ENCODE data around the gene CRIP3. TPM values are rescaled to one million over a fixed set of nuclear protein-coding genes. Genes with fewer than 3 reads are reported as not detected.

The CRIP3 gene
- total and polyA plus RNA-seq, 2 of the 13 experiments (the other 11 are each of a cell fraction or from before 2014, with no cell fraction given), result 6.3 to 9.3 TPM

DNA sequence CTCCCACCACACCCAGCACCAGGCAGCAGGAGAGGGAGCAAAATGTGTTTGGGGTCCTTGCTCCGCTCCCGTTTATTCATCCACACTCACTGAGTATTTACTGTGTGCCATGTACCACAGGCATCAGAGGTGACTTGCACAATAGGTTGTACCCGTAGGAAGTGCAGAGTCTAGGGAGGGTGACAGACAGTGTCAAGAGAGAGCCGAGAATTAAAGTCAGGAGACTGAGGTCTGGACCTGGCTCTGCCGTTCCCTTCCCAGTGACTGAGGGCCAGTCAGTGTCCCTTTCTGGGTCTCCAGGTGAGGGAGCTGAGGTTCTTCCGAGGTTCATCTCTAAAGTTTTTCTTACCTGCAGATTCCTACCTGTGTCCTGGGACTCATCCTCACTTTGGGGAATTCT is 43.1 kb downstream of the CRIP3 start (continued):
- TF ChIP-seq FOSL2 (CRISPR knock-in tag; IDR thresholded peaks at IDR 0.05), result peak; percentile 63
- TF ChIP-seq, protein P1, sequence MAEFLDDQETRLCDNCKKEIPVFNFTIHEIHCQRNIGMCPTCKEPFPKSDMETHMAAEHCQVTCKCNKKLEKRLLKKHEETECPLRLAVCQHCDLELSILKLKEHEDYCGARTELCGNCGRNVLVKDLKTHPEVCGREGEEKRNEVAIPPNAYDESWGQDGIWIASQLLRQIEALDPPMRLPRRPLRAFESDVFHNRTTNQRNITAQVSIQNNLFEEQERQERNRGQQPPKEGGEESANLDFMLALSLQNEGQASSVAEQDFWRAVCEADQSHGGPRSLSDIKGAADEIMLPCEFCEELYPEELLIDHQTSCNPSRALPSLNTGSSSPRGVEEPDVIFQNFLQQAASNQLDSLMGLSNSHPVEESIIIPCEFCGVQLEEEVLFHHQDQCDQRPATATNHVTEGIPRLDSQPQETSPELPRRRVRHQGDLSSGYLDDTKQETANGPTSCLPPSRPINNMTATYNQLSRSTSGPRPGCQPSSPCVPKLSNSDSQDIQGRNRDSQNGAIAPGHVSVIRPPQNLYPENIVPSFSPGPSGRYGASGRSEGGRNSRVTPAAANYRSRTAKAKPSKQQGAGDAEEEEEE (CRISPR knock-in tag; IDR thresholded peaks at IDR 0.05; ENCODE audit: borderline replicate concordance), result no peak
- peak; percentile 64; the same call in 1 of the 2 replicates for TF ChIP-seq SMAD3 (CRISPR knock-in tag; IDR thresholded peaks at IDR 0.05)
- TF ChIP-seq, protein P2, sequence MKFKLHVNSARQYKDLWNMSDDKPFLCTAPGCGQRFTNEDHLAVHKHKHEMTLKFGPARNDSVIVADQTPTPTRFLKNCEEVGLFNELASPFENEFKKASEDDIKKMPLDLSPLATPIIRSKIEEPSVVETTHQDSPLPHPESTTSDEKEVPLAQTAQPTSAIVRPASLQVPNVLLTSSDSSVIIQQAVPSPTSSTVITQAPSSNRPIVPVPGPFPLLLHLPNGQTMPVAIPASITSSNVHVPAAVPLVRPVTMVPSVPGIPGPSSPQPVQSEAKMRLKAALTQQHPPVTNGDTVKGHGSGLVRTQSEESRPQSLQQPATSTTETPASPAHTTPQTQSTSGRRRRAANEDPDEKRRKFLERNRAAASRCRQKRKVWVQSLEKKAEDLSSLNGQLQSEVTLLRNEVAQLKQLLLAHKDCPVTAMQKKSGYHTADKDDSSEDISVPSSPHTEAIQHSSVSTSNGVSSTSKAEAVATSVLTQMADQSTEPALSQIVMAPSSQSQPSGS (CRISPR knock-in tag; IDR thresholded peaks at IDR 0.05), result no peak
- no peak for TF ChIP-seq ZIK1 (CRISPR knock-in tag; IDR thresholded peaks at IDR 0.05; ENCODE audit: borderline replicate concordance, low read depth)
- peak; percentile 93 for TF ChIP-seq CEBPB (IDR thresholded peaks at IDR 0.05; ENCODE audit: borderline replicate concordance, low read depth, low read length)
- peak; percentile 18; the same call in 1 of the 2 replicates for TF ChIP-seq ZNF598 (CRISPR knock-in tag; IDR thresholded peaks at IDR 0.05; ENCODE audit: borderline replicate concordance)
- TF ChIP-seq CEBPG (CRISPR knock-in tag; IDR thresholded peaks at IDR 0.05), result peak; percentile 90
- TF ChIP-seq DPF2 (CRISPR knock-in tag; IDR thresholded peaks at IDR 0.05; ENCODE audit: borderline replicate concordance, low read depth), result 0 out of 2 replicates have a peak, but pooled peaks have one; percentile 19
- no peak for TF ChIP-seq TCF7L2 (IDR thresholded peaks at IDR 0.05; ENCODE audit: low read depth, low read length)
- TF ChIP-seq NR2C2 (CRISPR knock-in tag; IDR thresholded peaks at IDR 0.05; ENCODE audit: borderline replicate concordance), result 0 out of 2 replicates have a peak, but pooled peaks have one; percentile 7
- no peak for TF ChIP-seq ZNF441 (CRISPR knock-in tag; IDR thresholded peaks at IDR 0.05; ENCODE audit: borderline replicate concordance)
- TF ChIP-seq, protein P3, sequence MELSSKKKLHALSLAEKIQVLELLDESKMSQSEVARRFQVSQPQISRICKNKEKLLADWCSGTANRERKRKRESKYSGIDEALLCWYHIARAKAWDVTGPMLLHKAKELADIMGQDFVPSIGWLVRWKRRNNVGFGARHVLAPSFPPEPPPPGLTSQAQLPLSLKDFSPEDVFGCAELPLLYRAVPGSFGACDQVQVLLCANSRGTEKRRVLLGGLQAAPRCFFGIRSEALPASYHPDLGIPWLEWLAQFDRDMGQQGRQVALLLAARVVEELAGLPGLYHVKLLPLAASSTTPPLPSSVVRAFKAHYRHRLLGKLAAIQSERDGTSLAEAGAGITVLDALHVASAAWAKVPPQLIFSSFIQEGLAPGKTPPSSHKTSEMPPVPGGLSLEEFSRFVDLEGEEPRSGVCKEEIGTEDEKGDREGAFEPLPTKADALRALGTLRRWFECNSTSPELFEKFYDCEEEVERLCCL (CRISPR knock-in tag; IDR thresholded peaks at IDR 0.05; ENCODE audit: borderline replicate concordance), result no peak
- TF ChIP-seq ZNF234 (CRISPR knock-in tag; conservative IDR thresholded peaks at IDR 0.05), result no peak
- peak; percentile 30; the same call in 1 of the 2 replicates for TF ChIP-seq PHF21A (CRISPR knock-in tag; IDR thresholded peaks at IDR 0.05)
- TF ChIP-seq, protein P4, sequence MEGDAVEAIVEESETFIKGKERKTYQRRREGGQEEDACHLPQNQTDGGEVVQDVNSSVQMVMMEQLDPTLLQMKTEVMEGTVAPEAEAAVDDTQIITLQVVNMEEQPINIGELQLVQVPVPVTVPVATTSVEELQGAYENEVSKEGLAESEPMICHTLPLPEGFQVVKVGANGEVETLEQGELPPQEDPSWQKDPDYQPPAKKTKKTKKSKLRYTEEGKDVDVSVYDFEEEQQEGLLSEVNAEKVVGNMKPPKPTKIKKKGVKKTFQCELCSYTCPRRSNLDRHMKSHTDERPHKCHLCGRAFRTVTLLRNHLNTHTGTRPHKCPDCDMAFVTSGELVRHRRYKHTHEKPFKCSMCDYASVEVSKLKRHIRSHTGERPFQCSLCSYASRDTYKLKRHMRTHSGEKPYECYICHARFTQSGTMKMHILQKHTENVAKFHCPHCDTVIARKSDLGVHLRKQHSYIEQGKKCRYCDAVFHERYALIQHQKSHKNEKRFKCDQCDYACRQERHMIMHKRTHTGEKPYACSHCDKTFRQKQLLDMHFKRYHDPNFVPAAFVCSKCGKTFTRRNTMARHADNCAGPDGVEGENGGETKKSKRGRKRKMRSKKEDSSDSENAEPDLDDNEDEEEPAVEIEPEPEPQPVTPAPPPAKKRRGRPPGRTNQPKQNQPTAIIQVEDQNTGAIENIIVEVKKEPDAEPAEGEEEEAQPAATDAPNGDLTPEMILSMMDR (CRISPR knock-in tag; IDR thresholded peaks at IDR 0.05), result peak; percentile 72
- 0 out of 2 replicates have a peak, but pooled peaks have one; percentile 26 for TF ChIP-seq PPARG (CRISPR knock-in tag; conservative IDR thresholded peaks at IDR 0.05)
- TF ChIP-seq FOSL1 (CRISPR knock-in tag; IDR thresholded peaks at IDR 0.05; ENCODE audit: borderline replicate concordance), result no peak
- TF ChIP-seq, protein P5, sequence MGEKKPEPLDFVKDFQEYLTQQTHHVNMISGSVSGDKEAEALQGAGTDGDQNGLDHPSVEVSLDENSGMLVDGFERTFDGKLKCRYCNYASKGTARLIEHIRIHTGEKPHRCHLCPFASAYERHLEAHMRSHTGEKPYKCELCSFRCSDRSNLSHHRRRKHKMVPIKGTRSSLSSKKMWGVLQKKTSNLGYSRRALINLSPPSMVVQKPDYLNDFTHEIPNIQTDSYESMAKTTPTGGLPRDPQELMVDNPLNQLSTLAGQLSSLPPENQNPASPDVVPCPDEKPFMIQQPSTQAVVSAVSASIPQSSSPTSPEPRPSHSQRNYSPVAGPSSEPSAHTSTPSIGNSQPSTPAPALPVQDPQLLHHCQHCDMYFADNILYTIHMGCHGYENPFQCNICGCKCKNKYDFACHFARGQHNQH (CRISPR knock-in tag; IDR thresholded peaks at IDR 0.05), result peak; percentile 55; the same call in 1 of the 2 replicates
- TF ChIP-seq SP2 (CRISPR knock-in tag; IDR thresholded peaks at IDR 0.05), result no peak
- TF ChIP-seq ZFP62 (CRISPR knock-in tag; IDR thresholded peaks at IDR 0.05), result no peak
- no peak; the same call in 1 of the 2 replicates for TF ChIP-seq ZBTB7B (CRISPR knock-in tag; IDR thresholded peaks at IDR 0.05)
- TF ChIP-seq RXRB (CRISPR knock-in tag; IDR thresholded peaks at IDR 0.05; ENCODE audit: borderline replicate concordance), result peak; percentile 45; the same call in 1 of the 2 replicates
- peak; percentile 61; the same call in 1 of the 2 replicates for TF ChIP-seq MED1 (CRISPR knock-in tag; IDR thresholded peaks at IDR 0.05)
